ENCODE measurements around the gene LYPD6B.
A peak's percentile ranks its signal among the peaks of the same experiment; 100 is the strongest.

LYPD6B gene

DNA sequence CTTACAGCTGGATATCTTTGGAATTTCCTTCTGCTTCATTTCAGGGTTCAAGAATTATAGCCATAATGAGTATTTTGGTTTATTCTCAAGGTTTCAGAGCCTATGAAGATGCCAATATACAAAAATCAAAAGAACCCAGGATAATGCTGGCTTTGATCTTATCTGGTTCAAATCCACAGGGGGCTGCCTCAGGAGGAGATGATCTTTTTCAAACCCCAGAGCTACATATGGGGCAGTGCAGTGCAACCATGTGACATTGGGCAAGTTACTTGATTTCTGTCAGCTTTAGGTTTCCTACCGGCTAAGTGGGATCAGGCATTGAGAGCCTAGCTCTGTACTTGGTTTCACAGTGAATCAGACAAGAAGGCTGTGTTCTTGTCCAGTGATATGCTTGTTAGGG is 23.0 kb upstream of the LYPD6B start:
- no peak for DNase-seq

GRCh38 chr2:149015926-149016563 is 22.5 kb upstream of the LYPD6B start:
- DNase-seq: no peak

- peak; percentile 65 for DNase-seq
Observed at GRCh38 chr2:149017116-149017985, 21.1 kb upstream of the LYPD6B start.

DNA sequence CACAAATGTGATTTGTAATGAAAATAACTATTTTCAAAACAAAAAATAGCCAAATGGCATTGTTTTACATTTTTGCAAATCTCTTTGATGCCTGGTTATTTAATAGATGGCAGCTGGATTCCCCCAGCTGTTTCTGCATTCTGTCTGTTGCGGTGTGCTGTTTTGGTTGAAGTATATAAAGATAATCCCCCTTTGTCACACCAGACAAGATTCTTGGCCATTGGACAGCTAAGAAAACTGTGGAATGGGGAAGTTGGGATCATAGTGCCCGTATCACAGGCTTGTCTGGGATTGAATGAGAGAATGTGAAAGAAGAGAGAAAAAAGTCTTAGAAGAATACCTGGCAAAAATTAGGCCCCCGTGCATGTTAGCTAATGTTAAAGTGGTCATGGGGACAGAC is 19.5 kb upstream of the LYPD6B start:
- DNase-seq: no peak

DNA sequence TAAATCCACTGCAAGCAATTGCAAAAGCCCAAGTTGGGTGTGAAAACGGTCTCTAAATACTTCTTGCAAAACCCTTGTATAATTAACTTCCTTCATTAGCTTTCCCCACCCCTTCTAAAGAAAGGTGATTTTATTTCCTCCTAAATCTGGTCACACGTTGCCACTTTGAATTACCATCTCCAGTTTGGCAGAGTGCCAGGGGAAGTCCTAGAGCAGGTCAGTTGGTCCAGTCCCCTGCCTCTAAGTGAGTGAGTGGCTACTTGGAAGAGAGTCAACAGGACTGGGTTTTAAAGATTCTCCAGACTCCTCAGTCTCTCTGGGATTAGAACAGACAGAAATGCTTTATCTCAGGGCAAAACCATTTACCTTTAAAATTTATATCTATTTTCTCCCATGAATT is 18.7 kb upstream of the LYPD6B start:
- DNase-seq: no peak

DNA sequence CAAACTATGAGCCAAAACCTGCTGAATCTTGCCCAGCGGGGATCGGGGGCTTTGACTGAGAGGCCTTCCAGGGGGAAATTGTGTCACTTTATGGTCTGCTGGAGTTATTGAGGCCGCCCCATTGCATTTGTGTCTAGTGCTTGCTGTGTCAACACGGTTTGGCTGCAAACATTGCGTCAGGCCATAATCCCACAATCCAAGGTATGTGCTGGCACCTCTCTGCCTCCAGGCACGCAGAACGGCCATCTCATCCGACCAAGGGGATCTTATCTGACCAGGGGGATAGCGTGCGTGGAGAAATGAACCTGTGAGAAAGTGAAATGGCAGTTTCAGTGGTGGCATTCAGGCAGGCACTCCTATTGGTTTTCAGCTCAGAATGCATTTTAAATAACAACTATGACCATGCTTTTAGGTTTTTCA is 18.1 kb upstream of the LYPD6B start:
- no peak for DNase-seq

DNA sequence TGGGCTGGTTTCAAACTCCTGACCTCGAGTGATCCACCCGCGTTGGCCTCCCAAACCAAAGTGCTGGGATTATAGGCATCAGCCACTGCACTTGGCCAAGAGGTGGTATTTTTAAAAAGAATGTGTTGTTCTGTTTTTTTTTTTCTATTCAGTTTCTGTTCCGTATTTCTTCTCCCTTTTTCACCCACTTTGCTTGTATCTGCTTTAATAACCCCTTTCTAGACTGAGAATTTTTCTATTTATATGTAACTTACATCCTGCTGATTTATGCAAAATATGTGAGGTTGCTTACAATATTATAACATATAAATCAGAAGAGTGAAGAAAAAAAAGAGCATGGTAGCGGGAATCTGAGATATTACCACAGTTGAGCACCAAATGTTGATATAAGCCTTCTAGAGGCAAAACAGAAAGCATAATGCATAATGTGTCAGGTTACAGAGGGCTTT is 17.2 kb upstream of the LYPD6B start:
- DNase-seq: no peak

- no peak for DNase-seq
Observed at GRCh38 chr2:149021761-149022160, 16.7 kb upstream of the LYPD6B start.

DNA sequence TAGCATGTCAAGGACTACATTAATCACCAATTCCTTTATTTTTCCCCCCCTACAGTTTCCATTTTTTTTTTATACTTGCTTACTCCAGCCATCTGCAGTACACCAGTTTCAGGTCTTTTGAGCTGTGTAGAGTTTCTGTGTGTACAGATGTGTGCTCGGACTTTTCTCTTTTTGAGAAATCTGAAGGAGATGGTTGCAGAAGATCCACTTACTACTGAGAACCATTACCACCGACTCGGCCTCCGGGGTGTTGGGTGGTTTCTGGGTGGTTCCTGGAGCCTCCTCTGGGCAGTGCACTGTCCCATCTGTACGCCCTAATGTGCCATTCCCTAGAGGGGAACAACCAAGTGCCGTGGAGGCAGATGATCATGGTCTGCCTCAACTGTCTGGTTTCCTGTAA is 15.4 kb upstream of the LYPD6B start:
- DNase-seq: no peak

DNA sequence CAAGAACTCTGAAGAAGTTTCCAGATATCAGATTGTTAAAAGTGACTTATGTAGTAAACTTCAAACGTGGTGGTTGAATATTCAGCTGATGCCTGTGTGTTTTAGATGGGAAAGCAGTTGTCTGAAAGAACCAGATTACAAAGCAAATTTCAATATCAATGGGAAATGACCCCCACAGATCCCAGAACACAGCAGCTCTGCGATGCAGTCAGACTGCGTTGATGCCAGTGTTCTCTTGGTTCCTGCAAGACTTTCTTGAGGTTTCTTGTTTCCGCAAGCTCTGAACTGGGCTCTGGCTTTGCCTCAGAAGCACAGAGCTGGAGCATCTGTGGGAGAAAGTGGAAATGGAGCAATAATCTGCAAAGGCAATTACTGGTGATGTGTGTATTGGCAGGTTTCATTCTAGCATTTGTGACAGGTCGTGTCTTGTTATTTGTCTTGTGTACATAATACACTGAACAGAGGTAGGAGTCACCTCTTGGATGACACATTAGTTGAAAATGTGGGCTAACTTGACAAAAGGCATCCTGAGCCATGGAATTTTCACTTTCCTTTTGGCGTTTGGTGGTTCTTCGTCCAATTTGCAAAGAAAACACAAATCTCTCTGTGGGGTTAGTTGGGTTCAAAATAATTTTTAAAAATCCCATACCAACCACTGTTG is 10.8 kb upstream of the LYPD6B start:
- DNase-seq: no peak

DNA sequence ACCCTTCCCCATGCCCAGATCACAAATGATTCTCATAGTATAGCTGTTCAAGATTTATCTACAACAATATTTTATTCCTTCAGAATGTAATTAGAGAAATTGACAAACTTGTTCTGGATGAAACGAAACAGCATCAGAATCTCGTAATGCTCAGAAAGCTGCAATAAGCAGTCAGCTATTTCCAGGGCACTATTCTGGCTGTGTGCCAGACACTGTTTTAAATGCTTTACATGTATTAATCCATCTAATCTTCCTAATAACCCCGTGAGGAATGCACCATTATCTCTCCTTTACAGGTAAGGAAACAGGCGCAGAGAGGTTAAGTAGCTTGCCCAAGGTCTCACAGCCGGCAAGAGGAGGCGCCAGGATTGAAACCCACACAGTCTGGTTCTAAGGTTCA is 10.1 kb upstream of the LYPD6B start:
- DNase-seq: no peak

GRCh38 chr2:149028891-149029290 is 9.6 kb upstream of the LYPD6B start:
- DNase-seq: no peak

GRCh38 chr2:149029307-149029965 is 9.1 kb upstream of the LYPD6B start:
- no peak for DNase-seq

- no peak for DNase-seq
Observed at GRCh38 chr2:149031396-149031795, 7.1 kb upstream of the LYPD6B start.

DNA sequence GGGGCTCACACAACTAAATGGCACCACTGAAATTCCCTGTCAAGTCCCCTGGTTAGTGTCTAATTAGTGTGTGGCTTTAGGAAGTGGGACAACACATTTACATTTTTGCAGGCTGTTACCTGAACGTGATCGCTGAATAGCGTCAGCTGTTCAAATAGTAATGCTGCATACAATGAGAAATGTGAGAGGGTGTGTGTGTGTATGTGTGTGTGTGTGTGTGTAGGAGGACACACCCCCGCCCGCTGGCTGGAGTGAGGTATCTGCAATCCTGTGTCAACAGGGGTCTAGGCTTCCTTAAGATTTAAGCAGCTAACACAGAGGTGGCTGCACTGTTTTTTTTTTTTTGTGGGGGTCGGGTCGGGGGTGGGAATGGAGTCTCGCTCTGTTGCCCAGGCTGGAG is 4.8 kb upstream of the LYPD6B start:
- no peak for DNase-seq

- no peak for DNase-seq
Observed at GRCh38 chr2:149034406-149034805, 4.1 kb upstream of the LYPD6B start.

- DNase-seq: no peak
Observed at GRCh38 chr2:149036507-149037293, 1.8 kb upstream of the LYPD6B start.

- DNase-seq: no peak
Observed at GRCh38 chr2:149037851-149038250, 648 bp upstream of the LYPD6B start.

GRCh38 chr2:149039213-149039724 is 770 bp downstream of the LYPD6B start:
- no peak for DNase-seq

- peak; percentile 39 for DNase-seq
Observed at GRCh38 chr2:149040451-149040850, 2.0 kb downstream of the LYPD6B start.

- no peak for DNase-seq
Observed at GRCh38 chr2:149041482-149041881, 3.0 kb downstream of the LYPD6B start.

DNA sequence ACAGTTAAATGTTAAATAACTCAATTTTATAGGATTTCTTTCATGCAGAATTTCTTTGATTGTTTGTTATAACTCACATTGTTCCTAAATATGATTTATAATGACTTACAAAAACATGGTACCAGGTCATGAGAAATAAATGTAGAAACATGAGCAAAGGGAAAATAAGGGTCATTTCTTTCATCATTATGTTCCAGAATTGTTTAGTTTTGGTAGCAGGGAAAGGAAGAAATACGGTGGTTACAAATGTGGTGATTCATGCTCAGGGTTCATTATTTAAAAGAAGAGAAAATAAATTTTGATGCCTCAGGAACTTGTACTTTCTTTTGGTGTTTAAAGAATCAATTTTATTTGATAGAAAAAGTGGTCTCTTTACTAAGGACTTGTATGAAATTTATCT is 4.4 kb downstream of the LYPD6B start:
- no peak for DNase-seq
